GM19467 (cell line): ENCODE results near the gene UGT1A8.
"Not testable (repeated sequence)": the region's sequence is repeated elsewhere in the genome, so short reads cannot be mapped to it uniquely, and the experiment has no call there.

Experiments used
- ATAC-seq: cut with Tn5 transposase; IDR thresholded peaks from one replicate; pipeline ENCODE4 v1.9.1; 2021; ENCODE audit warnings: mild to moderate bottlenecking, moderate library complexity; ENCODE audit not compliant: unreplicated experiment

UGT1A8 gene

GRCh38 chr2:233638836-233639235, 21.4 kb downstream of the UGT1A8 start:
- no peak for ATAC-seq

- ATAC-seq: no peak
Observed at GRCh38 chr2:233639860-233640259, 22.4 kb downstream of the UGT1A8 start.

- ATAC-seq: no peak
Observed at GRCh38 chr2:233643128-233643527, 25.7 kb downstream of the UGT1A8 start.

GRCh38 chr2:233646033-233646432, 28.6 kb downstream of the UGT1A8 start:
- not testable (repeated sequence) for ATAC-seq

GRCh38 chr2:233650981-233651380, 33.5 kb downstream of the UGT1A8 start:
- ATAC-seq: no peak

- ATAC-seq: no peak
Observed at GRCh38 chr2:233651430-233651829, 34.0 kb downstream of the UGT1A8 start.

- no peak for ATAC-seq
Observed at GRCh38 chr2:233654501-233654900, 37.1 kb downstream of the UGT1A8 start.

- no peak for ATAC-seq
Observed at GRCh38 chr2:233655043-233655442, 37.6 kb downstream of the UGT1A8 start.

- not testable (repeated sequence) for ATAC-seq
Observed at GRCh38 chr2:233655943-233656342, 38.5 kb downstream of the UGT1A8 start.

GRCh38 chr2:233656443-233656842, 39.0 kb downstream of the UGT1A8 start:
- ATAC-seq: no peak

- ATAC-seq: no peak
Observed at GRCh38 chr2:233658610-233659009, 41.2 kb downstream of the UGT1A8 start.

- no peak for ATAC-seq
Observed at GRCh38 chr2:233663911-233664310, 46.5 kb downstream of the UGT1A8 start.

- ATAC-seq: no peak
Observed at GRCh38 chr2:233668605-233669260, 51.3 kb downstream of the UGT1A8 start.

GRCh38 chr2:233671290-233672161, 54.1 kb downstream of the UGT1A8 start, which contains the start of gene UGT1A9:
UGT1A9 (plus strand) TSS chr2:233671898; CDS start chr2:233671935, 37 bp downstream.
- no peak for ATAC-seq

- ATAC-seq: no peak
Observed at GRCh38 chr2:233672886-233673285, 55.5 kb downstream of the UGT1A8 start.

- no peak for ATAC-seq
Observed at GRCh38 chr2:233673896-233674295, 56.5 kb downstream of the UGT1A8 start.

- ATAC-seq: no peak
Observed at GRCh38 chr2:233674314-233674713, 56.9 kb downstream of the UGT1A8 start.

- ATAC-seq: no peak
Observed at GRCh38 chr2:233674995-233675394, 57.6 kb downstream of the UGT1A8 start.

GRCh38 chr2:233676046-233676445, 58.6 kb downstream of the UGT1A8 start:
- no peak for ATAC-seq

GRCh38 chr2:233679196-233679595, 61.8 kb downstream of the UGT1A8 start:
- no peak for ATAC-seq

GRCh38 chr2:233680361-233681045, 63.1 kb downstream of the UGT1A8 start:
- no peak for ATAC-seq
